ENCODE measurements around the gene FAM241B.

Gene FAM241B

GRCh38 chr10:69588358-69588757 lies 41.7 kb upstream of the FAM241B start:
- DNase-seq: no peak
- Histone ChIP-seq H3K4me2 (ENCODE audit: low read depth, low read length) (no peak overlapping the region), H3K9me3 (replicated peaks; ENCODE audit: insufficient read depth, low read length) (no peaks in the 10 kb centered on the region), H3K27ac (ENCODE audit: low read length) (no peak overlapping the region), H3F3A (ENCODE audit: insufficient read depth, low read length) (no peaks in the 10 kb centered on the region), H3K79me2 (ENCODE audit: low read length) (no peaks in the 10 kb centered on the region), H3K9ac (ENCODE audit: low read length) (no peak overlapping the region), H3K27me3 (replicated peaks; ENCODE audit: insufficient read depth, low read length) (no peaks in the 10 kb centered on the region), H4K20me1 (ENCODE audit: insufficient read depth, low read length) (no peaks in the 10 kb centered on the region), H3K4me3 (ENCODE audit: low read length) (no peak overlapping the region), H3K4me1 (ENCODE audit: low read length) (no peaks in the 10 kb centered on the region), H2AFZ (ENCODE audit: low read length) (no peak overlapping the region), H3K36me3 (replicated peaks; ENCODE audit: insufficient read depth, low read length) (no peaks in the 10 kb centered on the region), H3K9me2 (replicated peaks; ENCODE audit: insufficient read depth, low read length) (no peaks in the 10 kb centered on the region)
- no peak for TF ChIP-seq EZH2phosphoT487 (IDR thresholded peaks at IDR 0.05; ENCODE audit: low read length)
- TF ChIP-seq EZH2 (optimal IDR thresholded peaks at IDR 0.05; ENCODE audit: low read depth, low read length): no peak
- TF ChIP-seq CTCF (IDR thresholded peaks at IDR 0.05; ENCODE audit: low read length): no peak

- no peak for DNase-seq
- H3K9ac ChIP-seq (ENCODE audit: low read length): no peak overlapping the region
- no peaks in the 10 kb centered on the region for H3K9me3 ChIP-seq (replicated peaks; ENCODE audit: insufficient read depth, low read length)
- H4K20me1 ChIP-seq (ENCODE audit: insufficient read depth, low read length): no peaks in the 10 kb centered on the region
- no peaks in the 10 kb centered on the region for H3K36me3 ChIP-seq (replicated peaks; ENCODE audit: insufficient read depth, low read length)
- H3K79me2 ChIP-seq (ENCODE audit: low read length): no peaks in the 10 kb centered on the region
- H3F3A ChIP-seq (ENCODE audit: insufficient read depth, low read length): no peaks in the 10 kb centered on the region
- TF ChIP-seq EZH2 (optimal IDR thresholded peaks at IDR 0.05; ENCODE audit: low read depth, low read length): no peak
- 0 out of 2 replicates have a peak, but pooled peaks cover 5% of the 10 kb centered on the region for H3K27me3 ChIP-seq (replicated peaks; ENCODE audit: insufficient read depth, low read length)
- H3K4me2 ChIP-seq (ENCODE audit: low read depth, low read length): no peak overlapping the region
- no peak overlapping the region for H3K27ac ChIP-seq (ENCODE audit: low read length)
- no peaks in the 10 kb centered on the region for H3K9me2 ChIP-seq (replicated peaks; ENCODE audit: insufficient read depth, low read length)
- no peaks in the 10 kb centered on the region for H3K4me1 ChIP-seq (ENCODE audit: low read length)
- H2AFZ ChIP-seq (ENCODE audit: low read length): no peak overlapping the region
- H3K4me3 ChIP-seq (ENCODE audit: low read length): no peak overlapping the region
Observed at GRCh38 chr10:69600761-69601330, 29.2 kb upstream of the FAM241B start.

GRCh38 chr10:69609077-69609476 lies 21.0 kb upstream of the FAM241B start:
- H3K9ac ChIP-seq (ENCODE audit: low read length): no peak overlapping the region
- no peak overlapping the region for H3K4me3 ChIP-seq (ENCODE audit: low read length)
- H3K79me2 ChIP-seq (ENCODE audit: low read length): no peaks in the 10 kb centered on the region
- TF ChIP-seq CTCF (IDR thresholded peaks at IDR 0.05; ENCODE audit: low read length): no peak
- TF ChIP-seq EZH2 (optimal IDR thresholded peaks at IDR 0.05; ENCODE audit: low read depth, low read length): no peak
- TF ChIP-seq EZH2phosphoT487 (IDR thresholded peaks at IDR 0.05; ENCODE audit: low read length): no peak
- no peaks in the 10 kb centered on the region for H3K9me2 ChIP-seq (replicated peaks; ENCODE audit: insufficient read depth, low read length)
- H3F3A ChIP-seq (ENCODE audit: insufficient read depth, low read length): no peaks in the 10 kb centered on the region
- H3K4me1 ChIP-seq (ENCODE audit: low read length): no peaks in the 10 kb centered on the region
- no peak overlapping the region for H3K27ac ChIP-seq (ENCODE audit: low read length)
- DNase-seq: no peak
- no peaks in the 10 kb centered on the region for H3K36me3 ChIP-seq (replicated peaks; ENCODE audit: insufficient read depth, low read length)
- 0 out of 2 replicates have a peak, but pooled peaks cover 3% of the 10 kb centered on the region for H3K27me3 ChIP-seq (replicated peaks; ENCODE audit: insufficient read depth, low read length)
- H2AFZ ChIP-seq (ENCODE audit: low read length): no peak overlapping the region
- no peak overlapping the region for H3K4me2 ChIP-seq (ENCODE audit: low read depth, low read length)
- no peaks in the 10 kb centered on the region for H4K20me1 ChIP-seq (ENCODE audit: insufficient read depth, low read length)
- H3K9me3 ChIP-seq (replicated peaks; ENCODE audit: insufficient read depth, low read length): no peaks in the 10 kb centered on the region

DNA sequence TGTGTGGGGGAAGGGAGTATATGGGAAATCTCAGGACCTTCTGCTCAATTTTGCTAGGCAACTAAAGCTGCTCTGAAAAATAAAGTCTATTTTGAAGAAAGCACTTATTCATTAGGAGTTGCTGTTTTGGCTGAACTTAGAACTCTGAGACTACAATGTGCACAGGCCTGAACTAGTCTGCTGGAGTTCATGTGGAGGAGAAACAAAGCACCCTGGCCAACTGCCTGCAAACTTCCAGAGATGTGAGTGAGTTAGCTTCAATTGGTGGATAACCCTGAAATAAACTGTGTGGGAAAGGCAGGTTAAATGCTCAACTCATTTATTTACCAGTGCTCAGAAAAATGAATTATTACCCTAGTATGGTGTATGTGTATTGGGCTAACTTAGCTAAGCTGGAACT lies 17.3 kb upstream of the FAM241B start:
- no peaks in the 10 kb centered on the region for H3F3A ChIP-seq (ENCODE audit: insufficient read depth, low read length)
- no peaks in the 10 kb centered on the region for H3K36me3 ChIP-seq (replicated peaks; ENCODE audit: insufficient read depth, low read length)
- H3K4me3 ChIP-seq (ENCODE audit: low read length): no peak overlapping the region
- H2AFZ ChIP-seq (ENCODE audit: low read length): no peak overlapping the region
- H3K79me2 ChIP-seq (ENCODE audit: low read length): no peaks in the 10 kb centered on the region
- no peaks in the 10 kb centered on the region for H3K4me1 ChIP-seq (ENCODE audit: low read length)
- no peak for DNase-seq
- H3K9me3 ChIP-seq (replicated peaks; ENCODE audit: insufficient read depth, low read length): no peaks in the 10 kb centered on the region
- H4K20me1 ChIP-seq (ENCODE audit: insufficient read depth, low read length): no peaks in the 10 kb centered on the region
- no peak overlapping the region for H3K27ac ChIP-seq (ENCODE audit: low read length)
- no peak overlapping the region for H3K4me2 ChIP-seq (ENCODE audit: low read depth, low read length)
- no peak for TF ChIP-seq EZH2 (optimal IDR thresholded peaks at IDR 0.05; ENCODE audit: low read depth, low read length)
- TF ChIP-seq CTCF (IDR thresholded peaks at IDR 0.05; ENCODE audit: low read length): no peak
- TF ChIP-seq EZH2phosphoT487 (IDR thresholded peaks at IDR 0.05; ENCODE audit: low read length): no peak
- H3K27me3 ChIP-seq (replicated peaks; ENCODE audit: insufficient read depth, low read length): 0 out of 2 replicates have a peak, but pooled peaks cover 3% of the 10 kb centered on the region
- no peak overlapping the region for H3K9ac ChIP-seq (ENCODE audit: low read length)
- H3K9me2 ChIP-seq (replicated peaks; ENCODE audit: insufficient read depth, low read length): no peaks in the 10 kb centered on the region

Measured in MM.1S (cell line).